HG03342 (cell line): ENCODE measurements around the gene CLPTM1L.
"Not testable (repeated sequence)": the region's sequence is repeated elsewhere in the genome, so short reads cannot be mapped to it uniquely, and the experiment has no call there.

Experiments
- ATAC-seq: cut with Tn5 transposase; IDR thresholded peaks from one replicate; pipeline ENCODE4 v1.9.1; 2021; ENCODE audit warnings: mild to moderate bottlenecking, moderate library complexity; ENCODE audit not compliant: unreplicated experiment

CLPTM1L gene

GRCh38 chr5:1360861-1361260 lies 16.0 kb upstream of the CLPTM1L start:
- ATAC-seq: no peak

GRCh38 chr5:1360367-1360766 lies 15.5 kb upstream of the CLPTM1L start:
- ATAC-seq: not testable (repeated sequence)

- no peak for ATAC-seq
Observed at GRCh38 chr5:1359713-1360112, 14.8 kb upstream of the CLPTM1L start.

- no peak for ATAC-seq
Observed at GRCh38 chr5:1359031-1359645, 14.2 kb upstream of the CLPTM1L start.

GRCh38 chr5:1358726-1359025 lies 13.8 kb upstream of the CLPTM1L start:
- ATAC-seq: no peak

- ATAC-seq: no peak
Observed at GRCh38 chr5:1357946-1358725, 13.2 kb upstream of the CLPTM1L start.

GRCh38 chr5:1356873-1357787 lies 12.2 kb upstream of the CLPTM1L start:
- ATAC-seq: no peak

GRCh38 chr5:1354576-1354975 lies 9.7 kb upstream of the CLPTM1L start:
- ATAC-seq: no peak

- ATAC-seq: no peak
Observed at GRCh38 chr5:1352231-1353219, 7.6 kb upstream of the CLPTM1L start.

GRCh38 chr5:1351156-1351555 lies 6.3 kb upstream of the CLPTM1L start:
- ATAC-seq: no peak

- ATAC-seq: no peak
Observed at GRCh38 chr5:1349246-1349645, 4.3 kb upstream of the CLPTM1L start.

GRCh38 chr5:1348986-1349245 lies 4.0 kb upstream of the CLPTM1L start:
- ATAC-seq: no peak

- ATAC-seq: no peak
Observed at GRCh38 chr5:1347571-1347970, 2.7 kb upstream of the CLPTM1L start.

- no peak for ATAC-seq
Observed at GRCh38 chr5:1346627-1347440, 1.9 kb upstream of the CLPTM1L start.

GRCh38 chr5:1345876-1346626 lies 1.2 kb upstream of the CLPTM1L start:
- ATAC-seq: no peak

GRCh38 chr5:1343931-1344901 lies 683 bp downstream of the CLPTM1L start:
- ATAC-seq: peak; percentile 26

- ATAC-seq: no peak
Observed at GRCh38 chr5:1343315-1343751, 1.6 kb downstream of the CLPTM1L start.

- ATAC-seq: not testable (repeated sequence)
Observed at GRCh38 chr5:1342711-1343110, 2.2 kb downstream of the CLPTM1L start.
